ENCODE data around the gene CADM1. TPM values are rescaled to one million over a fixed set of nuclear protein-coding genes. Genes with fewer than 3 reads are reported as not detected.

The CADM1 gene
- total and polyA plus RNA-seq, 2 experiments from 2014 or later, result 48.4 to 54.3 TPM

Small RNAs within 50 kb of the gene (small RNA-seq; reads per million reads assigned to genes)
- not detected for gene RF01293
